SK-N-SH (cell line): ENCODE results near the gene TIGD6.

Experiments
- ELF1 ChIP-seq: IDR thresholded peaks from 2 replicates; pipeline ENCODE4 v1.4.0; 2012
- FOXM1 ChIP-seq: IDR thresholded peaks from 2 replicates; pipeline ENCODE4 v1.4.0; 2012; ENCODE audit warnings: low read depth, mild to moderate bottlenecking
- MXI1 ChIP-seq: IDR thresholded peaks from 2 replicates; pipeline ENCODE4 v1.6.1; 2012; ENCODE audit warnings: mild to moderate bottlenecking, low read depth, low read length, improper control_type of control experiment
- POLR2AphosphoS5 ChIP-seq: IDR thresholded peaks from 2 replicates; pipeline ENCODE4 v1.6.1; 2012; ENCODE audit warnings: low read depth, low read length
- RAD21 ChIP-seq: IDR thresholded peaks from 2 replicates; pipeline ENCODE4 v1.6.1; 2012; ENCODE audit warnings: mild to moderate bottlenecking, low read length
- TF ChIP-seq, protein P1 (sequence below): fragments of 200-600 bp; sonication (generic); IDR thresholded peaks from 2 replicates; pipeline ENCODE4 v1.6.1; 2017; ENCODE audit warnings: antibody characterized with exemption, mild to moderate bottlenecking, moderate library complexity
- TF ChIP-seq, protein P2 (sequence below): fragments of 150-350 bp; IDR thresholded peaks from 2 replicates; pipeline ENCODE4 v1.6.1; 2017; ENCODE audit warnings: antibody characterized with exemption, low read length, low read depth, borderline replicate concordance
- TF ChIP-seq, protein P3 (sequence below): IDR thresholded peaks from 2 replicates; pipeline ENCODE4 v1.4.0; 2012; ENCODE audit warnings: low read depth, borderline replicate concordance
- TF ChIP-seq, protein P4 (sequence below): IDR thresholded peaks from 2 replicates; pipeline ENCODE4 v1.4.0; 2012; ENCODE audit warnings: low read depth

DNA sequence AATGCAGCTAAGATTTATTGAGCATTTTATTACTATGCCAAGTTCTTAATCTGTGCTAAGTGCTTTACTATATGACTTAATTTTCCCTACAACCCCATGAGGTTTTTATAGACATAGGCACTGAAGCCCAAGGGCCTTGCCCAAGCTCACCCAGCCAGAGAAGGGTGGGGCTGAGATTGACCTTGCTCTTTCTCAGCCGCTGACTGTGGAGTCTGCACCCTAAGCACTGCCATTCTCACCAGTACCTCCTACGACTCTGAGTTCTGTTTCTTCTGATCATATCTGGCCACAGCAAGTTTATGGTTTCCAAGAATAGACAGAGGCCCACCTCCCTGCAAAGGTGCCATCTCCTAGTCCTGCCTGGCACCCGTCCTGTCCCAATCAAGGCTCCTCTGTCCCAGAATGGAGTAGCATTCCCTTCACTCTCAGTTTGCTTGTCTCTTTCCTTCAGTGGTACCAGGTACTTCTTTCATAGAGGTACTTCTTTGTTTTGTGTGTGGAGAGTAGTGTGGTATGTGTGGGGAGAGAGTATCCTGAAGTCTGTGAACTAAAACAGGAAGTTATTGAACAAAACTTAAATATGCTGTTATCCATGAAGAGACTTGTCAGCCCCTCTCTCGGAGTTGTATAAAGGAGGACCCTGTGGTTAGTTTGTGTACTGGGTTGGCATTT is 43.3 kb upstream of the TIGD6 start:
- TF ChIP-seq, protein P1, sequence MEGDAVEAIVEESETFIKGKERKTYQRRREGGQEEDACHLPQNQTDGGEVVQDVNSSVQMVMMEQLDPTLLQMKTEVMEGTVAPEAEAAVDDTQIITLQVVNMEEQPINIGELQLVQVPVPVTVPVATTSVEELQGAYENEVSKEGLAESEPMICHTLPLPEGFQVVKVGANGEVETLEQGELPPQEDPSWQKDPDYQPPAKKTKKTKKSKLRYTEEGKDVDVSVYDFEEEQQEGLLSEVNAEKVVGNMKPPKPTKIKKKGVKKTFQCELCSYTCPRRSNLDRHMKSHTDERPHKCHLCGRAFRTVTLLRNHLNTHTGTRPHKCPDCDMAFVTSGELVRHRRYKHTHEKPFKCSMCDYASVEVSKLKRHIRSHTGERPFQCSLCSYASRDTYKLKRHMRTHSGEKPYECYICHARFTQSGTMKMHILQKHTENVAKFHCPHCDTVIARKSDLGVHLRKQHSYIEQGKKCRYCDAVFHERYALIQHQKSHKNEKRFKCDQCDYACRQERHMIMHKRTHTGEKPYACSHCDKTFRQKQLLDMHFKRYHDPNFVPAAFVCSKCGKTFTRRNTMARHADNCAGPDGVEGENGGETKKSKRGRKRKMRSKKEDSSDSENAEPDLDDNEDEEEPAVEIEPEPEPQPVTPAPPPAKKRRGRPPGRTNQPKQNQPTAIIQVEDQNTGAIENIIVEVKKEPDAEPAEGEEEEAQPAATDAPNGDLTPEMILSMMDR, result no peak
- TF ChIP-seq POLR2AphosphoS5 (no peak), FOXM1 (no peak), RAD21 (no peak), ELF1 (no peak), MXI1 (no peak)
- TF ChIP-seq, protein P2, sequence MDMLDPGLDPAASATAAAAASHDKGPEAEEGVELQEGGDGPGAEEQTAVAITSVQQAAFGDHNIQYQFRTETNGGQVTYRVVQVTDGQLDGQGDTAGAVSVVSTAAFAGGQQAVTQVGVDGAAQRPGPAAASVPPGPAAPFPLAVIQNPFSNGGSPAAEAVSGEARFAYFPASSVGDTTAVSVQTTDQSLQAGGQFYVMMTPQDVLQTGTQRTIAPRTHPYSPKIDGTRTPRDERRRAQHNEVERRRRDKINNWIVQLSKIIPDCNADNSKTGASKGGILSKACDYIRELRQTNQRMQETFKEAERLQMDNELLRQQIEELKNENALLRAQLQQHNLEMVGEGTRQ, result no peak
- TF ChIP-seq, protein P3, sequence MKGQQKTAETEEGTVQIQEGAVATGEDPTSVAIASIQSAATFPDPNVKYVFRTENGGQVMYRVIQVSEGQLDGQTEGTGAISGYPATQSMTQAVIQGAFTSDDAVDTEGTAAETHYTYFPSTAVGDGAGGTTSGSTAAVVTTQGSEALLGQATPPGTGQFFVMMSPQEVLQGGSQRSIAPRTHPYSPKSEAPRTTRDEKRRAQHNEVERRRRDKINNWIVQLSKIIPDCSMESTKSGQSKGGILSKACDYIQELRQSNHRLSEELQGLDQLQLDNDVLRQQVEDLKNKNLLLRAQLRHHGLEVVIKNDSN, result no peak
- TF ChIP-seq, protein P4, sequence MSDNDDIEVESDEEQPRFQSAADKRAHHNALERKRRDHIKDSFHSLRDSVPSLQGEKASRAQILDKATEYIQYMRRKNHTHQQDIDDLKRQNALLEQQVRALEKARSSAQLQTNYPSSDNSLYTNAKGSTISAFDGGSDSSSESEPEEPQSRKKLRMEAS, result no peak
